KMS-11 (cell line): ENCODE measurements around the gene SATL1.
A peak's percentile ranks its signal among the peaks of the same experiment; 100 is the strongest.
"Not testable (repeated sequence)": the region's sequence is repeated elsewhere in the genome, so short reads cannot be mapped to it uniquely, and the experiment has no call there.

Source experiments
- H2AFZ ChIP-seq: fragments of 200-600 bp; sonication (generic); 2 replicates; pipeline ENCODE4 v1.6.1; 2016; ENCODE audit warnings: antibody characterized with exemption, mixed run types, low read depth
- H3K27ac ChIP-seq: fragments of 200-600 bp; sonication (generic); 2 replicates; pipeline ENCODE4 v1.6.1; 2016; ENCODE audit warnings: mild to moderate bottlenecking, mixed run types
- H3K27me3 ChIP-seq: fragments of 200-600 bp; sonication (generic); 2 replicates; pipeline ENCODE4 v1.6.1; 2017; ENCODE audit warnings: mild to moderate bottlenecking, low read depth, mixed run types, moderate library complexity; ENCODE audit not compliant: insufficient read depth
- H3K36me3 ChIP-seq: fragments of 200-600 bp; sonication (generic); 2 replicates; pipeline ENCODE4 v1.6.1; 2017; ENCODE audit warnings: mild to moderate bottlenecking, mixed run types; ENCODE audit not compliant: insufficient read depth
- H3K4me1 ChIP-seq: fragments of 200-600 bp; sonication (generic); 2 replicates; pipeline ENCODE4 v1.6.1; 2016; ENCODE audit warnings: mild to moderate bottlenecking, low read depth, mixed run types; ENCODE audit not compliant: poor library complexity, severe bottlenecking
- H3K4me2 ChIP-seq: fragments of 200-600 bp; sonication (generic); 2 replicates; pipeline ENCODE4 v1.7.0; 2016; ENCODE audit warnings: mild to moderate bottlenecking, mixed run types
- H3K4me3 ChIP-seq: fragments of 200-600 bp; sonication (generic); IDR thresholded peaks from 2 replicates; pipeline ENCODE4 v1.6.1; 2017; ENCODE audit warnings: low read depth, low read length, mixed read lengths; ENCODE audit not compliant: insufficient read depth
- H3K79me2 ChIP-seq: fragments of 200-600 bp; sonication (generic); 2 replicates; pipeline ENCODE4 v1.6.1; 2016; ENCODE audit warnings: low read depth, mixed run types; ENCODE audit not compliant: insufficient read depth
- H3K9ac ChIP-seq: fragments of 200-600 bp; sonication (generic); 2 replicates; pipeline ENCODE4 v1.6.1; 2016; ENCODE audit warnings: mild to moderate bottlenecking, mixed run types
- H4K20me1 ChIP-seq: fragments of 200-600 bp; sonication (generic); 2 replicates; pipeline ENCODE4 v1.6.1; 2016; ENCODE audit warnings: mild to moderate bottlenecking, mixed run types; ENCODE audit not compliant: insufficient read depth
- TF ChIP-seq, protein P1 (sequence below): fragments of 200-600 bp; sonication (generic); conservative IDR thresholded peaks from 2 replicates; pipeline ENCODE4 v1.6.1; 2017; ENCODE audit warnings: low read depth, mild to moderate bottlenecking, antibody characterized with exemption, low read length, moderate library complexity, mixed read lengths

The SATL1 gene, protein sequence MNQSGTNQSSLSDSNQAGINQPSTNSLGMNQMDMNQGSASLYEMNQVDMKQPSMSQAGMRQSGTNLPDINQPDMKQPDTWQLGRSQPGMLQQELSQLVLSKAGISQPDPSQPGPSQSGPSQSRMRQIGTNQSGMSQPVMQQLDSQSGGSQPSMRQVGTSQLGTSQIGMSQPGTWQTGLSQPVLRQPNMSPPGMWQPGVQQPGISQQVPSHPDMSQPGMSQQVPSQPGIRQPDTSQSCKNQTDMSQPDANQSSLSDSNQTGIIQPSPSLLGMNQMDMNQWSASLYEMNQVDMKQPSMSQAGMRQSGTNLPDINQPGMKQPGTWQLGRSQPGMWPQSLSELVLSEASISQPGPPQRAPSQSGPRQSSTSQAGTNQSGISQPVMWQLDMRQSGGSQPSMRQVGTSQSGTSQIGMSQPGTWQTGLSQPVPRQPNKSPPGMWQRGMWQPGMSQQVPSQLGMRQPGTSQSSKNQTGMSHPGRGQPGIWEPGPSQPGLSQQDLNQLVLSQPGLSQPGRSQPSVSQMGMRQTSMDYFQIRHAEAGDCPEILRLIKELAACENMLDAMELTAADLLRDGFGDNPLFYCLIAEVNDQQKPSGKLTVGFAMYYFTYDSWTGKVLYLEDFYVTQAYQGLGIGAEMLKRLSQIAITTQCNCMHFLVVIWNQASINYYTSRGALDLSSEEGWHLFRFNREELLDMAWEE

DNA sequence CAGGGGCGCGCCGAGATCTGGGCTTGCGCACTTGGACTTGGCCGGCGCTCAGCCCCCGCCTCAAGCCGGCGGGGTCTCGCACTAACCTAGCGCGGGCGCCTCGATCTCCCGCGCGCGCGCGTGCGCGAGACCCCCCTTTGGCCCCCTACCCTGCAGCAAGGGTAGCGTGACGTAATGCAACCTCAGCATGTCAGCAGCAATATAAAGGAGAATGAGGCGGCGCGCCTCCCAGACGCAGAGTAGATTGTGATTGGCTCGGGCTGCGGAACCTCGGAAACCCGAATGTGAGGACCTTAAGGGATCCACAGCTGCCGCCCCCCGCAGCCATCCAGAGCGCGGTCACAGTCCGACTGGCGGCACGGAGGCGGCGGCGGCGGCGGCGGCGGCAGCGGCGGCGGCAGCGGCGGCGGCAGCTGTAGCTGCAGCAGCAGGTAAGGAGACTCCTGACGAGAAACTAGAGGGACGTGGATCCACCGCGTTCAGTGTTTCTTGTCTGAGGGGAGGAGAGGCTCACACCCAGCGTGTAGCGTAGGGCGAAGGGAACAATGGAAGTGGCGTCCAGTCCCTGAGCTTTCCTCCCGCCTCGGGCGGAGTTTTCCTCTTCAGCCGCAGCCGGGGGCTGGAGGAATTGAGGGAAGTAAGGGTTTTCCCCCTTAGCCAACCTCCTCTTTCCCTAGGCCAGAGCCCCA, at the start of gene SATL1, which contains the start of gene ZNF711:
Gene SATL1 (minus strand): TSS at position 19 of the 689 bp plus-strand sequence. CDS start 134,811 bp downstream, outside the sequence.
Gene ZNF711 (plus strand): TSS at position 231 of the 689 bp plus-strand sequence. CDS start 3,582 bp downstream, outside the sequence.
- Histone ChIP-seq H3K36me3 (no peaks in the 10 kb centered on the region), H3K4me2 (peak within 1 kb of the TSS; percentile 76), H3K79me2 (no peaks in the 10 kb centered on the region; the same call in 1 of the 2 replicates), H3K27me3 (no peaks in the 10 kb centered on the region), H3K4me1 (peaks cover 12% of the 10 kb centered on the region), H2AFZ (peak within 1 kb of the TSS; percentile 76), H3K9ac (peak within 1 kb of the TSS; percentile 88), H4K20me1 (no peaks in the 10 kb centered on the region), H3K27ac (peak within 1 kb of the TSS; percentile 55), H3K4me3 (no peak within 1 kb of the TSS)
- TF ChIP-seq, protein P1, sequence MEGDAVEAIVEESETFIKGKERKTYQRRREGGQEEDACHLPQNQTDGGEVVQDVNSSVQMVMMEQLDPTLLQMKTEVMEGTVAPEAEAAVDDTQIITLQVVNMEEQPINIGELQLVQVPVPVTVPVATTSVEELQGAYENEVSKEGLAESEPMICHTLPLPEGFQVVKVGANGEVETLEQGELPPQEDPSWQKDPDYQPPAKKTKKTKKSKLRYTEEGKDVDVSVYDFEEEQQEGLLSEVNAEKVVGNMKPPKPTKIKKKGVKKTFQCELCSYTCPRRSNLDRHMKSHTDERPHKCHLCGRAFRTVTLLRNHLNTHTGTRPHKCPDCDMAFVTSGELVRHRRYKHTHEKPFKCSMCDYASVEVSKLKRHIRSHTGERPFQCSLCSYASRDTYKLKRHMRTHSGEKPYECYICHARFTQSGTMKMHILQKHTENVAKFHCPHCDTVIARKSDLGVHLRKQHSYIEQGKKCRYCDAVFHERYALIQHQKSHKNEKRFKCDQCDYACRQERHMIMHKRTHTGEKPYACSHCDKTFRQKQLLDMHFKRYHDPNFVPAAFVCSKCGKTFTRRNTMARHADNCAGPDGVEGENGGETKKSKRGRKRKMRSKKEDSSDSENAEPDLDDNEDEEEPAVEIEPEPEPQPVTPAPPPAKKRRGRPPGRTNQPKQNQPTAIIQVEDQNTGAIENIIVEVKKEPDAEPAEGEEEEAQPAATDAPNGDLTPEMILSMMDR: no peak

DNA sequence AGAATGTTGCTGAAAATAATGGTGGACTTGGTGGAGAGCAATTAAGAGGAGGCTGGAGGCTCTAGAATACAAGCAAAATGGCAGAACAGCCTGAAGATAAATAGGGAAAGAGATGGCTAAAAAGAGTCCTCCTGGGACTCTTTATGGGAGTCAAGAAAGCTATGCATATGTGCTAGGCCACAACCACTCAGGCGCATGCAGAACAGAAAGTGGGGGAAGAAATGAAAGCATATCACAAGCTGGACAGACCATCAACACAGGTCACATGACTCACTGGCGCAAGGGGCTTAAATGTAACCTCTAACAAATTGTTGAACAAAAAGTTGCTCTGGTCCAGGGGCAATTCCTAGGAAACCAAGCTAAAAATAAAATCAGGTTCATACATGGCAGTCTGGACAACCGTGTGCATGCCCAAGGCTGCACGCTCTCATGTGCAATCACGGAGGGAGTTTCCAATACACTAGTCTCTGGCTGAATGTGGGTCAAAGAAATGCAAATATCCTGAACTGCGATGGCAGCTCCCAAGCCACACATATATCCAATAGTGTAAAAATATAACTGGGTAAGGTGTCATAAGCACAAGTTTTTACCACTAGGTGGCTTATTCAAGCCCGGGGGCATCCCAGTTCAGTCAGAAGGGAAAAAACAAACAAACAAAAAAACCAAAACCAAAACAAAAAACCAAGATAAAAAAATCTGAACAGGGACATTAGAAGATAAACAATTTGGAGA, 45.6 kb upstream of the SATL1 start:
- Histone ChIP-seq H3K79me2 (no peaks in the 10 kb centered on the region), H3K4me1 (no peaks in the 10 kb centered on the region), H3K4me3 (no peak overlapping the region), H3K4me2 (no peak overlapping the region), H2AFZ (no peak overlapping the region), H3K36me3 (no peaks in the 10 kb centered on the region), H3K27me3 (no peaks in the 10 kb centered on the region), H4K20me1 (no peaks in the 10 kb centered on the region), H3K27ac (no peak overlapping the region), H3K9ac (no peak overlapping the region)
- TF ChIP-seq, protein P1: no peak

DNA sequence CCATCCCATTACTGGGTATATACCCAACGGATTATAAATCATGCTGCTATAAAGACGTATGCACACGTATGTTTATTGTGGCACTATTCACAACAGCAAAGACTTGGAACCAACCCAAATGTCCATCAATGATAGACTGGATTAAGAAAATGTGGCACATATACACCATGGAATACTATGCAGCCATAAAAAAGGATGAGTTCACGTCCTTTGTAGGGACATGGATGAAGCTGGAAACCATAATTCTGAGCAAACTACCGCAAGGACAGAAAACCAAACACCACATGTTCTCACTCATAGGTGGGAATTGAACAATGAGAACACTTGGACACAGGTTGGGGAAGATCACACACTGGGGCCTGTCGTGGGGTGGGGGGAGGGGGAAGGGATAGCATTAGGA, 41.7 kb upstream of the SATL1 start:
- not testable (repeated sequence) for H3K79me2 ChIP-seq, H2AFZ ChIP-seq, H3K27ac ChIP-seq, H3K27me3 ChIP-seq, H4K20me1 ChIP-seq, H3K36me3 ChIP-seq, H3K4me2 ChIP-seq, H3K4me3 ChIP-seq, H3K4me1 ChIP-seq, H3K9ac ChIP-seq

DNA sequence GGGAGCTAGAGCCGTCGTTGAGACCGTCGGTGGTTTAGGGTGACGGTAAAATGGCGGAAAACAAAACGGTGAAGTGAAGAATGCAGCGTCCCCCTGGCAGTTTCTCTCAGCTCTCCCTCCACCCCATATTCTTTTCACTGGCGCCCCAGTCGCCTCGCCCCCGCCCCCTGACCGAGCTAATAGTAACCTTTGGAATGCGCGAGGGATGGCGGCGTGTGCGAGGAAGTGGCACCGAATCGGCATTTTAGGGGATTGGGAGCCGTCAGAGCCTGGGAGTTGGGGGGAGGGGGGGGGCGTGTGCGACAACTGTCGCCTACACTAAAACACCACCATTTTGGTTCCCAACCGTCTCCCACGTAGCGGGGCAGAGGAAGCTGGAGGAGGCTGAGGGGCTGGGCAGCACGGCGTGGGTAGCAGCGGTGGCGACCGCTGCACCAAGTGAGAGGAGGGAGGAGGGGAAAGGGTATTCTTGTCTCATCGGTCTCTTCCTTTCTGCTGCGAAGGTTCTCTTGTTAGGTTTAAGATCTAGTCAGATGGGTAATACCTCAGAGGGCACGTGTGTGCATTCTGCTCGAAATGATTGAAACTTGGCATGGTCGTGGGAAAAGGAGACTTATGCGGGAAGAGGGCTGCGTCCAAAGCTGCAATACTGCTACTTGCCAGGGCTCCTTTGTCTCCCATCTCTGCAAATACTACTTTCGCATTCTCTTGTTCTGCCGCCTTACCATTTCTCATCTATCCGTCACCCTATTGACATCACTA, 1.1 kb upstream of the SATL1 start:
- Histone ChIP-seq H4K20me1 (no peaks in the 10 kb centered on the region), H3K9ac (peak overlapping the region; percentile 88), H3K79me2 (no peaks in the 10 kb centered on the region; the same call in 1 of the 2 replicates), H3K4me2 (peak overlapping the region; percentile 76), H3K4me3 (no peak overlapping the region), H3K36me3 (no peaks in the 10 kb centered on the region), H2AFZ (peak overlapping the region; percentile 76), H3K27me3 (no peaks in the 10 kb centered on the region), H3K4me1 (peaks cover 12% of the 10 kb centered on the region), H3K27ac (peak overlapping the region; percentile 55)
- TF ChIP-seq, protein P1: no peak
